Pancreas (tissue), 10 donors: Measurements from ENCODE around the gene PLXNB1. TPM values are rescaled to one million over a fixed set of nuclear protein-coding genes. Genes with fewer than 3 reads are reported as not detected.

Experiments
- ATAC-seq, 4 donors: fragments of 200-7000 bp; cut with Tn5 transposase; one replicate each; pipeline versions ENCODE4 v1.8.0 to v1.9.1; 2020; ENCODE audit warnings: mild to moderate bottlenecking in 4 of 4, moderate library complexity in 4 of 4
- DNase-seq, 6 donors: peaks; one replicate each; pipeline ENCODE4 v3.0.0-alpha.2; 2020
- FAIRE-seq: peaks from 2 replicates; lab custom pipeline; 2012; peaks lifted over from hg19 to GRCh38; lab: Jason Lieb, UNC
- H3K27ac ChIP-seq, 4 donors: fragments of 200-600 bp; sonication (generic); 1 replicate in 3 of 4; 2 replicates in 1 of 4; pipeline versions ENCODE4 v1.5.0 to v1.8.0; 2020
- H3K27me3 ChIP-seq, 4 donors: fragments of 200-600 bp; one replicate each; pipeline ENCODE4 v1.8.0; 2021
- H3K36me3 ChIP-seq, 3 donors: fragments of 200-600 bp; sonication (generic) in 1 of 3; one replicate each; pipeline versions ENCODE4 v1.5.0 to v1.8.0; 2020 to 2021
- H3K4me1 ChIP-seq, 3 donors: fragments of 200-600 bp; one replicate each; pipeline ENCODE4 v1.8.0; 2021
- H3K4me3 ChIP-seq, 4 donors: fragments of 200-600 bp; sonication (generic) in 2 of 4; one replicate each; pipeline versions ENCODE4 v1.5.0 to v1.8.0; 2020 to 2021
- H3K9me3 ChIP-seq, 4 donors: fragments of 200-600 bp; one replicate each; pipeline ENCODE4 v1.8.0; 2021
- WGBS, 2 donors: extraction: QIAGEN DNeasy Blood & Tissue Kit; methylation state at CpG; one replicate each; pipeline ENCODE4 v1.1.7; 2013; 5-methylcytosine and 5-hydroxymethylcytosine counted together
- intact Hi-C, 3 donors: fragments of 100-400 bp; cut with DNase I; formaldehyde crosslinking; loops; one replicate each; pipeline versions ENCODE4 v1.11.1 to v1.14.2; 2022
- polyA plus RNA-seq, 2 donors: library from polyadenylated mRNA; stranded (reverse); fragments of 200-250 nt; gene quantifications; one replicate each; pipeline ENCODE4 v1.2.3, GENCODE V29; 2013
- total RNA-seq, 6 donors: library from RNA; stranded (reverse); fragmentation: NEBNext Ultra II Directional in 4 of 6; extraction: Animal tissue kit (Norgen Biotek cat#: 25700) in 4 of 6; gene quantifications; one replicate each; pipeline versions ENCODE4 v1.2.1 to v1.2.4, GENCODE V29; 2021 to 2023
- TF ChIP-seq, protein P1 (sequence below), 4 donors: fragments of 200-600 bp; sonication (generic) in 3 of 4; IDR thresholded peaks; one replicate each; pipeline versions ENCODE4 v1.5.0 to v1.8.0; 2021; ENCODE audit warnings: antibody characterized with exemption in 4 of 4
- donor health status: healthy with polysubstance abuse.
- donor health status: DM: no; HTN: no; CAD: no; lungs with moderate emphysema.
- donor health status: DM: no; HTN: no; CAD: no.
- donor health status: control.
- donor health status: control.
- donor health status: Bipolar disorder and iron deficiency.
- donor health status: DM: yes; HTN: yes; CAD: no.
- donor health status: DM: no; HTN: no; CAD: no.
- donor health status: DM: no; HTN: no; CAD: no.
- donor health status: DM: yes; HTN: yes; CAD: no.

Gene PLXNB1
- total and polyA plus RNA-seq, 8 donors: 47.8 to 372 (median 74.3) TPM

- Histone ChIP-seq H3K4me3 (no peak overlapping the region), H3K36me3 (peaks cover 0 to 19% (median 0%) of the 10 kb centered on the region in 3 donors), H3K9me3 (no peaks in the 10 kb centered on the region), H3K4me1 (peaks cover 5 to 11% (median 11%) of the 10 kb centered on the region in 3 donors), H3K27ac (no peak overlapping the region), H3K27me3 (no peaks in the 10 kb centered on the region)
- FAIRE-seq (no peak), DNase-seq (peak in 4 of 6 donors; percentile 50 to 71 (median 59)), ATAC-seq (peak; percentile 70 to 81 (median 77))
- WGBS, 2 donors: 50 to 52% methylated on average over 6 of the region's 6 CpGs
- TF ChIP-seq, protein P1, sequence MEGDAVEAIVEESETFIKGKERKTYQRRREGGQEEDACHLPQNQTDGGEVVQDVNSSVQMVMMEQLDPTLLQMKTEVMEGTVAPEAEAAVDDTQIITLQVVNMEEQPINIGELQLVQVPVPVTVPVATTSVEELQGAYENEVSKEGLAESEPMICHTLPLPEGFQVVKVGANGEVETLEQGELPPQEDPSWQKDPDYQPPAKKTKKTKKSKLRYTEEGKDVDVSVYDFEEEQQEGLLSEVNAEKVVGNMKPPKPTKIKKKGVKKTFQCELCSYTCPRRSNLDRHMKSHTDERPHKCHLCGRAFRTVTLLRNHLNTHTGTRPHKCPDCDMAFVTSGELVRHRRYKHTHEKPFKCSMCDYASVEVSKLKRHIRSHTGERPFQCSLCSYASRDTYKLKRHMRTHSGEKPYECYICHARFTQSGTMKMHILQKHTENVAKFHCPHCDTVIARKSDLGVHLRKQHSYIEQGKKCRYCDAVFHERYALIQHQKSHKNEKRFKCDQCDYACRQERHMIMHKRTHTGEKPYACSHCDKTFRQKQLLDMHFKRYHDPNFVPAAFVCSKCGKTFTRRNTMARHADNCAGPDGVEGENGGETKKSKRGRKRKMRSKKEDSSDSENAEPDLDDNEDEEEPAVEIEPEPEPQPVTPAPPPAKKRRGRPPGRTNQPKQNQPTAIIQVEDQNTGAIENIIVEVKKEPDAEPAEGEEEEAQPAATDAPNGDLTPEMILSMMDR (IDR thresholded peaks at IDR 0.05): peak; percentile 68 to 80 (median 72)
- intact Hi-C loops: loop anchor here in 2 of 3 donors (5.0 kb wide), 1 partner anchor 36 kb away; no protein-coding TSS in a partner anchor
Measured at GRCh38 chr3:48400824-48401433, 29.0 kb downstream of the PLXNB1 start.

- peak; percentile 79 to 93 (median 84) for DNase-seq
- TF ChIP-seq, protein P1 (IDR thresholded peaks at IDR 0.05): no peak
- no peak for FAIRE-seq
- Histone ChIP-seq H3K36me3 (peaks cover 0 to 15% (median 0%) of the 10 kb centered on the region in 3 donors), H3K9me3 (no peaks in the 10 kb centered on the region), H3K27ac (peak overlapping the region in 3 of 4 donors; percentile 20 to 47 (median 37)), H3K4me3 (no peak overlapping the region), H3K27me3 (no peaks in the 10 kb centered on the region), H3K4me1 (peaks cover 5 to 11% (median 11%) of the 10 kb centered on the region in 3 donors)
- intact Hi-C loops: loop anchor here (5.0 to 10.0 kb wide), 2 partner anchors 38 to 125 kb away; no protein-coding TSS in a partner anchor
- ATAC-seq: peak; percentile 81 to 91 (median 86)
- 22 to 39% methylated on average over 4 of the region's 4 CpGs for WGBS, 2 donors
Measured at GRCh38 chr3:48399387-48400172, 30.3 kb downstream of the PLXNB1 start.

DNA sequence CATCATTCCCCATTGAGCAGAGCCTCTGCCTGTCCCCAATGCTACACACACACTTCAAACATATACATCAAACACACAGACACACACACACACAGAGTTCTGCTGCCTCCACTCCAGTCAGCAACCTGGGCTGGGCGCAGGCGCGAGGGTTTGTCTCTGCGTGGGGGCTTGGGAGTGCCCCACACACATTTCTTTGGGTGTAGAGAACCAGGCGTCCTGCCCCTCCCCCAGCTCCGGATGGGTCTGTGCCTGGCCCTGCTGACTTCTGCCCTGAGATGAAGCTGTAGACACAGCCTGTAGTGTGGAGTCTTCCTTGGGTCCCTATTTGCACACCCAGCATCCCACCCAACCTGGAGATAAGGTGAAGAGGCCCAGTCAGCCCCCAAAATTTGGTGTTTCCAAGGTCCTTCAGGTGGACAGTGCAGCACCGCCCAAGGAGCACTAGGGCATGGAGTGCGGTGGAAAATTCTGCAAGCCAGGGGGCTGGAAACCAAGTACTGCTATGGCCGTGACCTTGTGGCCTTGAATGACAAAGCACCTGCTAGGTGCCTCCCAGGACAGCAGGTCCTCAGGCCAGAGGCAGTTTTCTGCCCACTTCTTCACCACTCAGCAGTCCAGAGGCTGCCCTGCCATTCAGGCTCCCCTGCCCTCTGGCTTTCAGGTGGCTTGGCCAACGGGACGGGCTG lies 31.0 kb downstream of the PLXNB1 start:
- 41 to 48% methylated on average over 11 of the region's 11 CpGs for WGBS, 2 donors
- H3K9me3 ChIP-seq: no peaks in the 10 kb centered on the region
- FAIRE-seq: no peak
- no peaks in the 10 kb centered on the region for H3K27me3 ChIP-seq
- peaks cover 0 to 8% (median 0%) of the 10 kb centered on the region in 3 donors for H3K36me3 ChIP-seq
- DNase-seq: peak in 5 of 6 donors; percentile 13 to 59 (median 41)
- intact Hi-C loops: loop anchor here in 1 of 3 donors (10.0 kb wide), 1 partner anchor 124 kb away; no protein-coding TSS in a partner anchor
- no peak overlapping the region for H3K4me3 ChIP-seq
- ATAC-seq: peak in 2 of 4 donors; percentile 2
- TF ChIP-seq, protein P1 (IDR thresholded peaks at IDR 0.05): no peak
- peaks cover 5 to 11% (median 11%) of the 10 kb centered on the region in 3 donors for H3K4me1 ChIP-seq
- H3K27ac ChIP-seq: peak overlapping the region in 2 of 4 donors; percentile 37 to 47

GRCh38 chr3:48397767-48398681 lies 31.9 kb downstream of the PLXNB1 start:
- H3K4me3 ChIP-seq: no peak overlapping the region
- 73 to 76% methylated on average over 9 of the region's 9 CpGs for WGBS, 2 donors
- H3K36me3 ChIP-seq: peaks cover 0 to 5% (median 0%) of the 10 kb centered on the region in 3 donors
- peak in 5 of 6 donors; percentile 12 to 59 (median 22) for DNase-seq
- intact Hi-C loops: loop anchor here in 1 of 3 donors (10.0 kb wide), 1 partner anchor 123 kb away; no protein-coding TSS in a partner anchor
- TF ChIP-seq, protein P1 (IDR thresholded peaks at IDR 0.05): no peak
- no peak for FAIRE-seq
- H3K9me3 ChIP-seq: no peaks in the 10 kb centered on the region
- no peak for ATAC-seq
- no peaks in the 10 kb centered on the region for H3K27me3 ChIP-seq
- H3K4me1 ChIP-seq: peaks cover 5 to 11% (median 11%) of the 10 kb centered on the region in 3 donors
- no peak overlapping the region for H3K27ac ChIP-seq
